HEK293T (cell line): ENCODE measurements around the gene TCERG1L.

Experiments
- ARNT ChIP-seq: fragments of 450-650 bp; IDR thresholded peaks from 2 replicates; pipeline ENCODE4 v1.6.1; 2017; ENCODE audit warnings: mild to moderate bottlenecking
- ELF4 ChIP-seq: fragments of 450-650 bp; IDR thresholded peaks from 2 replicates; pipeline ENCODE4 v1.6.1; 2017; ENCODE audit warnings: antibody characterized with exemption
- FOXK2 ChIP-seq: fragments of 450-650 bp; IDR thresholded peaks from 2 replicates; pipeline ENCODE4 v1.6.1; 2016; ENCODE audit warnings: mild to moderate bottlenecking
- FOXM1 ChIP-seq: fragments of 450-650 bp; IDR thresholded peaks from 2 replicates; pipeline ENCODE4 v1.6.1; 2017; ENCODE audit warnings: mild to moderate bottlenecking, borderline replicate concordance
- L3MBTL2 ChIP-seq: fragments of 450-650 bp; conservative IDR thresholded peaks from 2 replicates; pipeline ENCODE4 v1.6.1; 2016; ENCODE audit warnings: mild to moderate bottlenecking
- NFRKB ChIP-seq: fragments of 450-650 bp; IDR thresholded peaks from 2 replicates; pipeline ENCODE4 v1.6.1; 2016; ENCODE audit warnings: mild to moderate bottlenecking, moderate library complexity
- SP1 ChIP-seq: fragments of 450-650 bp; IDR thresholded peaks from 2 replicates; pipeline ENCODE4 v1.6.1; 2017
- SUZ12 ChIP-seq: fragments of 450-650 bp; IDR thresholded peaks from 2 replicates; pipeline ENCODE4 v1.6.1; 2016; ENCODE audit warnings: mild to moderate bottlenecking
- TARDBP ChIP-seq: fragments of 450-650 bp; IDR thresholded peaks from 2 replicates; pipeline ENCODE4 v1.6.1; 2016
- TF ChIP-seq, protein P1 (sequence below): fragments of 450-650 bp; IDR thresholded peaks from 2 replicates; pipeline ENCODE4 v1.6.1; 2016

DNA sequence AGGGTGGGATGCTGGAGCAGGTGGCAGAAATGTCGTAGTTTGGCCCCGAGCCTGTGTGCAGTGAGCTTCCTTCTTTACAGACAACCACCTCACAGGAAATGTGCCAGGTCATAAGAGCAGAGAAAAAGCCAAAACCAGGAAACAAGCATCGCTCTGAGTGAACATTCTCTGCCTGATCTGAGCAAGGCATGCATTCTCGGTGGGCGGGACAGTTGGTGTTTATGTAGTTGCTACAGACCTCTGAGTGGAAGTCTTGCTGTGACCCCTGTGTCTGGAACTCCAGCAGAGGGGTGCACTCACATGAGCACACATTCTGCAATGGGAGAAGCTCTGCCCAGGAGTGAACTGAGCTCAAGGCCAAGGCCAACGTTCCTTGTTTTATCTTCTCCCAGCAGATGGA lies 230.1 kb downstream of the TCERG1L start:
- TF ChIP-seq SP1 (no peak), FOXM1 (no peak), L3MBTL2 (no peak), SUZ12 (no peak), NFRKB (no peak), TARDBP (no peak), FOXK2 (no peak), ARNT (no peak), ELF4 (no peak)
- TF ChIP-seq, protein P1, sequence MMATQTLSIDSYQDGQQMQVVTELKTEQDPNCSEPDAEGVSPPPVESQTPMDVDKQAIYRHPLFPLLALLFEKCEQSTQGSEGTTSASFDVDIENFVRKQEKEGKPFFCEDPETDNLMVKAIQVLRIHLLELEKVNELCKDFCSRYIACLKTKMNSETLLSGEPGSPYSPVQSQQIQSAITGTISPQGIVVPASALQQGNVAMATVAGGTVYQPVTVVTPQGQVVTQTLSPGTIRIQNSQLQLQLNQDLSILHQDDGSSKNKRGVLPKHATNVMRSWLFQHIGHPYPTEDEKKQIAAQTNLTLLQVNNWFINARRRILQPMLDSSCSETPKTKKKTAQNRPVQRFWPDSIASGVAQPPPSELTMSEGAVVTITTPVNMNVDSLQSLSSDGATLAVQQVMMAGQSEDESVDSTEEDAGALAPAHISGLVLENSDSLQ = no peak
